Spleen (tissue), 11 donors: ENCODE data around the gene BANF1. TPM values are rescaled to one million over a fixed set of nuclear protein-coding genes. Genes with fewer than 3 reads are reported as not detected.

ENCODE experiments used
- DNase-seq: peaks from one replicate; pipeline ENCODE4 v3.0.0-alpha.2; 2020
- H3K27ac ChIP-seq, 8 donors: fragments of 200-600 bp; sonication (generic) in 7 of 8; 1 replicate in 4 of 8; 2 replicates in 4 of 8; pipeline versions ENCODE4 v1.5.0 to v1.8.0; 2016 to 2021; ENCODE audit warnings: inconsistent platforms in 4 of 8, mild to moderate bottlenecking in 4 of 8, moderate library complexity in 1 of 8
- H3K27me3 ChIP-seq, 7 donors: fragments of 200-600 bp; sonication (generic) in 6 of 7; replicated peaks in 1 of 7; 1 replicate in 4 of 7; 2 replicates in 3 of 7; pipeline versions ENCODE4 v1.5.0 to v1.8.0; 2016 to 2021; ENCODE audit warnings: inconsistent platforms in 3 of 7, mild to moderate bottlenecking in 1 of 7
- H3K36me3 ChIP-seq, 6 donors: fragments of 200-600 bp; sonication (generic) in 5 of 6; 1 replicate in 4 of 6; 2 replicates in 2 of 6; pipeline versions ENCODE4 v1.5.0 to v1.8.0; 2016 to 2021; ENCODE audit warnings: inconsistent platforms in 2 of 6
- H3K4me1 ChIP-seq, 6 donors: fragments of 200-600 bp; sonication (generic) in 5 of 6; 1 replicate in 3 of 6; 2 replicates in 3 of 6; pipeline versions ENCODE4 v1.5.0 to v1.8.0; 2016 to 2021; ENCODE audit warnings: inconsistent platforms in 3 of 6
- H3K4me3 ChIP-seq, 8 donors: fragments of 200-600 bp; sonication (generic) in 7 of 8; 1 replicate in 4 of 8; 2 replicates in 4 of 8; pipeline versions ENCODE4 v1.5.0 to v1.8.0; 2016 to 2021; ENCODE audit warnings: inconsistent platforms in 4 of 8, mild to moderate bottlenecking in 4 of 8, moderate library complexity in 2 of 8
- H3K9me3 ChIP-seq, 8 donors: fragments of 200-600 bp; sonication (generic) in 7 of 8; 1 replicate in 4 of 8; 2 replicates in 4 of 8; pipeline versions ENCODE4 v1.5.0 to v1.8.0; 2016 to 2021; ENCODE audit warnings: inconsistent platforms in 4 of 8
- CTCF ChIP-seq, 11 experiments: fragments of 200-600 bp in 7 of 11; fragments of 450-650 bp in 4 of 11; sonication (generic) in 4 of 11; IDR thresholded peaks in 8 of 11; conservative IDR thresholded peaks in 3 of 11; 1 replicate in 7 of 11; 2 replicates in 4 of 11; pipeline versions ENCODE4 v1.4.0 to v1.8.0; 2016 to 2021; ENCODE audit warnings: antibody characterized with exemption in 11 of 11, inconsistent platforms in 4 of 11, mild to moderate bottlenecking in 1 of 11
- POLR2A ChIP-seq, 3 donors: fragments of 450-650 bp; IDR thresholded peaks; one replicate each; pipeline ENCODE4 v1.5.1; 2017; ENCODE audit warnings: antibody characterized with exemption in 3 of 3, mild to moderate bottlenecking in 1 of 3
- POLR2AphosphoS5 ChIP-seq, 3 donors: sonication (generic); formaldehyde crosslinking; IDR thresholded peaks; one replicate each; pipeline ENCODE4 v1.5.1; 2017; ENCODE audit warnings: antibody characterized with exemption in 3 of 3
- WGBS, 5 donors: extraction: QIAGEN DNeasy Blood & Tissue Kit in 3 of 5; methylation state at CpG; one replicate each; pipeline versions ENCODE4 v1.1.5 to v1.1.7; 2013 to 2018; 5-methylcytosine and 5-hydroxymethylcytosine counted together
- intact Hi-C: fragments of 100-400 bp; cut with DNase I; formaldehyde crosslinking; loops from one replicate; pipeline ENCODE4 v1.15.0; 2023; ENCODE audit warnings: low total_unique reads
- polyA plus RNA-seq, 3 donors: library from polyadenylated mRNA; stranded (reverse); fragments of 200-250 nt; gene quantifications; one replicate each; pipeline ENCODE4 v1.2.1, GENCODE V29; 2013
- total RNA-seq, 7 donors: library from RNA; depleted of rRNA in 3 of 7; stranded (reverse); fragments of >200 nt in 3 of 7; fragmentation: NEBNext Ultra II Directional in 4 of 7; extraction: Animal tissue kit (Norgen Biotek cat#: 25700) in 4 of 7; gene quantifications; one replicate each; pipeline versions ENCODE4 v1.1.0 to v1.2.1, GENCODE V29; 2016 to 2021
- donor health status: healthy with polysubstance abuse.
- donor health status: DM: no; HTN: no; CAD: no; lungs with moderate emphysema.
- donor health status: DM: no; HTN: no; CAD: no.
- donor health status: Bipolar disorder and iron deficiency.
- donor health status: healthy.
- donor health status: DM: no; HTN: no; CAD: no.
- donor health status: DM: yes; HTN: yes; CAD: no.

BANF1 gene
- total and polyA plus RNA-seq, 10 donors = 50.5 to 219 (median 109) TPM

GRCh38 chr11:65997286-65997685, 5.0 kb upstream of the BANF1 start:
- H3K36me3 ChIP-seq = peaks cover 0 to 63% (median 45%) of the 10 kb centered on the region in 6 donors
- 79 to 95% (median 83%) methylated on average over 2 of the region's 2 CpGs for WGBS, 5 donors
- TF ChIP-seq POLR2A (IDR thresholded peaks at IDR 0.05) = no peak
- TF ChIP-seq CTCF (IDR thresholded peaks at IDR 0.05 in 8 of 11, conservative IDR thresholded peaks at IDR 0.05 in 3 of 11) = no peak
- TF ChIP-seq POLR2AphosphoS5 (IDR thresholded peaks at IDR 0.05) = no peak
- no peak overlapping the region for H3K27ac ChIP-seq
- no peaks in the 10 kb centered on the region for H3K9me3 ChIP-seq
- H3K4me1 ChIP-seq = peaks cover 4 to 31% (median 20%) of the 10 kb centered on the region in 6 donors
- intact Hi-C loops = loop anchor here (10.0 kb wide), 1 partner anchor 282 kb away; the partner anchor contains the start of gene KAT5
- no peaks in the 10 kb centered on the region for H3K27me3 ChIP-seq
- DNase-seq = no peak
- no peak overlapping the region for H3K4me3 ChIP-seq

GRCh38 chr11:66002648-66003225, 434 bp downstream of the BANF1 start:
- DNase-seq = no peak
- intact Hi-C loops = no loop called here

DNA sequence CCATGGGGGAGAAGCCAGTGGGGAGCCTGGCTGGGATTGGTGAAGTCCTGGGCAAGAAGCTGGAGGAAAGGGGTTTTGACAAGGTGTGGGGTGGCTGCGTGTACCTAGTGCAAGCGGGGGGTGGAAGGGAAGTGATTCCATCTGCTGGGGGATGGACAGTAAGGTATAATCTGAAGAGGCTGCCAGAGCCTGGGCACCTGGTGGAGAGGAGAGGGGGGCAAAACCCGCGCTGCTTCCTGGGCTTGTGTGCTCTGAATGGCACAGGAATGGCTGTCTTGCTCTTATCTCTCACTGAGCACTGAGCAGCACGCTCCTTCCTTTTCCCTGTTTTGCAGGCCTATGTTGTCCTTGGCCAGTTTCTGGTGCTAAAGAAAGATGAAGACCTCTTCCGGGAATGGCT, 988 bp downstream of the BANF1 start:
- TF ChIP-seq POLR2AphosphoS5 (IDR thresholded peaks at IDR 0.05) = no peak
- no peak for TF ChIP-seq CTCF (IDR thresholded peaks at IDR 0.05 in 8 of 11, conservative IDR thresholded peaks at IDR 0.05 in 3 of 11)
- no peak for TF ChIP-seq POLR2A (IDR thresholded peaks at IDR 0.05)
- no peak for DNase-seq
- peak overlapping the region in 6 of 8 donors; percentile 80 to 99 (median 90) for H3K4me3 ChIP-seq
- H3K36me3 ChIP-seq = peaks cover 0 to 55% (median 41%) of the 10 kb centered on the region in 6 donors
- WGBS, 5 donors = 62 to 74% (median 70%) methylated on average over 6 of the region's 6 CpGs
- peaks cover 12 to 46% (median 30%) of the 10 kb centered on the region in 6 donors for H3K4me1 ChIP-seq
- no peaks in the 10 kb centered on the region for H3K27me3 ChIP-seq
- peak overlapping the region in 7 of 8 donors; percentile 88 to 98 (median 94) for H3K27ac ChIP-seq
- H3K9me3 ChIP-seq = no peaks in the 10 kb centered on the region
- intact Hi-C loops = no loop called here

More at GRCh38 chr11:66002648-66003225, 434 bp downstream of the BANF1 start:
- no peaks in the 10 kb centered on the region for H3K9me3 ChIP-seq
- H3K36me3 ChIP-seq = peaks cover 0 to 60% (median 47%) of the 10 kb centered on the region in 6 donors
- 1 to 2% (median 1%) methylated on average over 10 to 40 of the region's 40 CpGs for WGBS, 5 donors
- peaks cover 12 to 46% (median 30%) of the 10 kb centered on the region in 6 donors for H3K4me1 ChIP-seq
- H3K4me3 ChIP-seq = peak overlapping the region; percentile 77 to 99 (median 90)
- H3K27me3 ChIP-seq = no peaks in the 10 kb centered on the region
- TF ChIP-seq POLR2A (IDR thresholded peaks at IDR 0.05) = no peak
- TF ChIP-seq CTCF (IDR thresholded peaks at IDR 0.05 in 8 of 11, conservative IDR thresholded peaks at IDR 0.05 in 3 of 11) = peak in 3 of 11 experiments; percentile 2 to 14 (median 4)
- TF ChIP-seq POLR2AphosphoS5 (IDR thresholded peaks at IDR 0.05) = no peak
- peak overlapping the region; percentile 83 to 98 (median 94) for H3K27ac ChIP-seq

GRCh38 chr11:66004186-66004585, 1.9 kb downstream of the BANF1 start:
- TF ChIP-seq POLR2AphosphoS5 (IDR thresholded peaks at IDR 0.05) = no peak
- no peak for TF ChIP-seq CTCF (IDR thresholded peaks at IDR 0.05 in 8 of 11, conservative IDR thresholded peaks at IDR 0.05 in 3 of 11)
- TF ChIP-seq POLR2A (IDR thresholded peaks at IDR 0.05) = no peak
- peaks cover 12 to 41% (median 30%) of the 10 kb centered on the region in 6 donors for H3K4me1 ChIP-seq
- peaks cover 0 to 46% (median 32%) of the 10 kb centered on the region in 6 donors for H3K36me3 ChIP-seq
- H3K27ac ChIP-seq = no peak overlapping the region
- H3K27me3 ChIP-seq = no peaks in the 10 kb centered on the region
- H3K9me3 ChIP-seq = no peaks in the 10 kb centered on the region
- no peak for DNase-seq
- WGBS, 5 donors = 80 to 91% (median 86%) methylated on average over 3 to 4 of the region's 4 CpGs
- no peak overlapping the region for H3K4me3 ChIP-seq
- intact Hi-C loops = no loop called here
